Fibroblast of lung (primary cell): Measurements from ENCODE around the gene SDK2. TPM values are rescaled to one million over a fixed set of nuclear protein-coding genes. Genes with fewer than 3 reads are reported as not detected.

Experiments used
- DNase-seq, 2 donors: peaks; one replicate each; pipeline versions ENCODE4 v3.0.0 to v3.0.0-alpha.2; 2010; ENCODE audit warnings: low read depth in 2 of 2
- H2AFZ ChIP-seq: 2 replicates; pipeline ENCODE4 v1.5.1; 2012; ENCODE audit warnings: low read length, control low read depth, inconsistent platforms
- H3K27ac ChIP-seq: 2 replicates; pipeline ENCODE4 v1.5.1; 2011; ENCODE audit warnings: low read length, control low read depth; ENCODE audit not compliant: insufficient read depth
- H3K27me3 ChIP-seq: 2 replicates; pipeline ENCODE4 v1.5.1; 2011; ENCODE audit warnings: mild to moderate bottlenecking, low read length; ENCODE audit not compliant: control insufficient read depth, insufficient read depth
- H3K36me3 ChIP-seq: 2 replicates; pipeline ENCODE4 v1.5.1; 2011; ENCODE audit warnings: low read length; ENCODE audit not compliant: control insufficient read depth, insufficient read depth
- H3K4me1 ChIP-seq: 2 replicates; pipeline ENCODE4 v1.5.1; 2011; ENCODE audit warnings: low read length; ENCODE audit not compliant: control insufficient read depth, insufficient read depth; ENCODE audit errors: extremely low read depth
- H3K4me2 ChIP-seq: 2 replicates; pipeline ENCODE4 v1.5.1; 2011; ENCODE audit warnings: low read length, control low read depth; ENCODE audit not compliant: insufficient read depth; ENCODE audit errors: extremely low read depth
- H3K4me3 ChIP-seq, 4 experiments: fragments of 200-600 bp in 1 of 4; sonication (generic) in 1 of 4; replicated peaks in 1 of 4; 2 replicates each; pipeline ENCODE4 v1.5.1; 2011 to 2016; ENCODE audit warnings: low read length in 4 of 4, low read depth in 3 of 4, mild to moderate bottlenecking in 3 of 4, control low read depth in 2 of 4, inconsistent platforms in 1 of 4, mixed read lengths in 1 of 4; ENCODE audit not compliant: insufficient read depth in 1 of 4; ENCODE audit errors: control extremely low read depth in 1 of 4
- H3K79me2 ChIP-seq: 2 replicates; pipeline ENCODE4 v1.5.1; 2012; ENCODE audit warnings: mild to moderate bottlenecking, low read length, inconsistent platforms; ENCODE audit not compliant: control insufficient read depth, insufficient read depth
- H3K9ac ChIP-seq: 2 replicates; pipeline ENCODE4 v1.5.1; 2011; ENCODE audit warnings: mild to moderate bottlenecking, low read length, control low read depth; ENCODE audit not compliant: insufficient read depth
- H3K9me3 ChIP-seq: 2 replicates; pipeline ENCODE4 v1.5.1; 2012; ENCODE audit warnings: low read depth, low read length; ENCODE audit not compliant: control insufficient read depth, insufficient read depth
- H4K20me1 ChIP-seq: 2 replicates; pipeline ENCODE4 v1.5.1; 2011; ENCODE audit warnings: low read length; ENCODE audit not compliant: control insufficient read depth, insufficient read depth; ENCODE audit errors: extremely low read depth
- CTCF ChIP-seq, 2 donors: IDR thresholded peaks in 1 of 2; conservative IDR thresholded peaks in 1 of 2; 1 replicate in 1 of 2; 2 replicates in 1 of 2; pipeline ENCODE4 v1.5.1; 2011 to 2012; ENCODE audit warnings: low read length in 2 of 2, control low read depth in 1 of 2, inconsistent platforms in 1 of 2, low read depth in 1 of 2, mild to moderate bottlenecking in 1 of 2
- EZH2 ChIP-seq: IDR thresholded peaks from 2 replicates; pipeline ENCODE4 v1.5.1; 2012; ENCODE audit warnings: low read length, control low read depth, mild to moderate bottlenecking; ENCODE audit errors: missing control alignments
- polyA plus RNA-seq, 2 donors: library from polyadenylated mRNA; depleted of rRNA in 1 of 2; stranded (reverse) in 1 of 2; unstranded in 1 of 2; fragments of >200 nt; gene quantifications; 2 replicates each; pipeline ENCODE4 v1.2.1, GENCODE V29; 2011 to 2012; ENCODE audit warnings: missing spikeins in 1 of 2
- total RNA-seq: library from RNA; depleted of rRNA; stranded (reverse); fragments of >200 nt; gene quantifications from 2 replicates; pipeline ENCODE4 v1.2.1, GENCODE V29; 2014

SDK2 gene
- total and polyA plus RNA-seq, 2 donors (not counting 1 experiment from before 2014, with no cell fraction given): under 0.01 to 0.01 TPM

- Histone ChIP-seq H3K4me2 (no peak overlapping the region), H3K9ac (no peak overlapping the region), H2AFZ (no peak overlapping the region), H3K27ac (no peak overlapping the region), H3K27me3 (no peaks in the 10 kb centered on the region), H3K4me3 (no peak overlapping the region), H3K79me2 (no peaks in the 10 kb centered on the region), H4K20me1 (no peaks in the 10 kb centered on the region), H3K4me1 (peaks cover 2% of the 10 kb centered on the region), H3K9me3 (no peaks in the 10 kb centered on the region), H3K36me3 (no peaks in the 10 kb centered on the region)
- DNase-seq: no peak
- TF ChIP-seq EZH2: no peak
- no peak for TF ChIP-seq CTCF (conservative IDR thresholded peaks at IDR 0.05 in 1 of 2, IDR thresholded peaks at IDR 0.05 in 1 of 2; ENCODE audit: low read depth in 1 of 2, low read length in 2 of 2)
Measured at GRCh38 chr17:73362697-73363096, 281.5 kb downstream of the SDK2 start.

- no peaks in the 10 kb centered on the region for H3K79me2 ChIP-seq
- H3K9ac ChIP-seq: no peak overlapping the region
- H2AFZ ChIP-seq: no peak overlapping the region
- peaks cover 2% of the 10 kb centered on the region for H3K4me1 ChIP-seq
- H3K4me2 ChIP-seq: no peak overlapping the region
- no peaks in the 10 kb centered on the region for H3K9me3 ChIP-seq
- H3K4me3 ChIP-seq: no peak overlapping the region
- no peak overlapping the region for H3K27ac ChIP-seq
- H3K27me3 ChIP-seq: no peaks in the 10 kb centered on the region
- no peak for TF ChIP-seq EZH2
- TF ChIP-seq CTCF (conservative IDR thresholded peaks at IDR 0.05 in 1 of 2, IDR thresholded peaks at IDR 0.05 in 1 of 2; ENCODE audit: low read depth in 1 of 2, low read length in 2 of 2): no peak
- H3K36me3 ChIP-seq: no peaks in the 10 kb centered on the region
- no peaks in the 10 kb centered on the region for H4K20me1 ChIP-seq
- no peak for DNase-seq
Measured at GRCh38 chr17:73360961-73361761, 283.1 kb downstream of the SDK2 start.

GRCh38 chr17:73359987-73360410 is 284.2 kb downstream of the SDK2 start:
- H3K4me2 ChIP-seq: no peak overlapping the region
- no peaks in the 10 kb centered on the region for H3K79me2 ChIP-seq
- no peaks in the 10 kb centered on the region for H4K20me1 ChIP-seq
- H2AFZ ChIP-seq: no peak overlapping the region
- DNase-seq: no peak
- no peaks in the 10 kb centered on the region for H3K4me1 ChIP-seq
- H3K4me3 ChIP-seq: no peak overlapping the region
- TF ChIP-seq CTCF (conservative IDR thresholded peaks at IDR 0.05 in 1 of 2, IDR thresholded peaks at IDR 0.05 in 1 of 2; ENCODE audit: low read depth in 1 of 2, low read length in 2 of 2) (no peak), EZH2 (no peak)
- no peaks in the 10 kb centered on the region for H3K36me3 ChIP-seq
- H3K9ac ChIP-seq: no peak overlapping the region
- H3K27ac ChIP-seq: no peak overlapping the region
- no peaks in the 10 kb centered on the region for H3K27me3 ChIP-seq
- no peaks in the 10 kb centered on the region for H3K9me3 ChIP-seq
